Measurements from ENCODE around the gene TLCD3A. TPM values are rescaled to one million over a fixed set of nuclear protein-coding genes. Genes with fewer than 3 reads are reported as not detected.
"Not testable (repeated sequence)": the region's sequence is repeated elsewhere in the genome, so short reads cannot be mapped to it uniquely, and the experiment has no call there.

The TLCD3A gene
- 1 to 10 TPM; 4.8 to 8.3 TPM for total RNA-seq
- long read RNA-seq, transcript FAM57A-203 (4 exons, 2,386 nt) = minor isoform, 5 of 14 reads
- long read RNA-seq, transcript FAM57A-202 (5 exons, 2,412 nt) = major isoform, 6 of 14 reads
- long read RNA-seq, partial matches to known transcripts = 1 of 14 reads
- long read RNA-seq, other reads (novel, unspliced or antisense) = 2 of 14 reads

DNA sequence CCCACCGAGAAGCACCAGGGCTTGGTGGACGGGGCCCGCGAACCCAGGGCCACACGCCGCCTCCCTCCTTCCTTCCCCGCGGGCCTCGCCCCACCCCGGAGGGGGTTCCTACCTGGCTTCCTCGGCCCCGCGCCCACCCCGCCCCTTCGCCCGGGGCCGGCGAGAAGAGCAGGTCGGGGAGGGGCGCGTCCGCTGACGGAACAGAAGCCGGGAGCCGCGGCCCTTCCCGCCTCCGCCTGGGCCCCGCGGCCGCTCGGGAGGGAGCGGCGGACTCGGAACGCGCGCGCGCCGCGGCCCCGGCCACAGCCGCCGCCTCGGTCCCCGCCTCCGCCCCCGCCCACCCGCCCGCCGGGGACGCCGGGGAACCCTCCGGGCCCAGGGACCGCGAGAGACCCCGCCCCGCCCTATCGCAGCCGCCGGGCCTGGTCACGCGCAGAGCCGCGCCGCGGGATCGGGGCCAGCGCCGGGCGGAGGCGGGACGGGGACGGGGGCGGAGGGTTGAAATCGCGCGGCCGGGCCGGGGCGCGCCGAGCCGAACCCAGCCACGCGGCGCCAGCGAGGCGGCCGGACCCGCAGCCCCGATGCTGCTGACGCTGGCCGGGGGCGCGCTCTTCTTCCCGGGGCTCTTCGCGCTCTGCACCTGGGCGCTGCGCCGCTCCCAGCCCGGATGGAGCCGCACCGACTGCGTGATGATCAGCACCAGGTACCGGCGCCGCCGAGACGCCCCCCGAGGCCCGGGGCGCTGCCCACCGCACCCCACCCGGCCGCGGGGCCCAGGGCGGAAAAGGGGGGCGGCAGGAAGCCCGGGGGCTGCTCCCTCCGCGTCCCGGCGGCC, at the start of gene TLCD3A:
TSS of gene TLCD3A (plus strand) at position 530 of the 835 bp plus-strand sequence. CDS start at position 582, 52 bp downstream.
- ATAC-seq (peak; percentile 84 to 93), DNase-seq (peak; percentile 79)
- intact Hi-C loops (cut with DNase I) = no loop called here

DNA sequence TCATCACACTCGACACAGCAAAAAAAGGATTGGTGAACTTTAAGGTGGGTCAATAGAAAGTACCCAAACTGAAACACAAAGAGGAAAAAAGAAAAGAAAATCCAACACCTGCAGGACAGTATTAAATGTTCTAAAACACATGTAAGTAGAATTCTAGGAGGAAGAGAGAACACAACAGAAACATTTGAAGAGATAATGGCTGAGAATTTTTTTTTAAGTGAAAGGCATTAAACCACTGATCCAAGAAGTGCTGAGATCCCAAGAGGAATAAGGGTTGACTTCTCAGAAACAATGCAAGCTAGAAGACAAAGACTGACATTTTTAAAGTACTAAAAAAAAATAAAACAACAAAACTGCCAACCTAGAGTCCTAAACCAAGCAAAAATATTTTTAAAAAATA, 49.4 kb upstream of the TLCD3A start:
- DNase-seq = no peak
- intact Hi-C loops (cut with DNase I) = no loop called here
- ATAC-seq = no peak

DNA sequence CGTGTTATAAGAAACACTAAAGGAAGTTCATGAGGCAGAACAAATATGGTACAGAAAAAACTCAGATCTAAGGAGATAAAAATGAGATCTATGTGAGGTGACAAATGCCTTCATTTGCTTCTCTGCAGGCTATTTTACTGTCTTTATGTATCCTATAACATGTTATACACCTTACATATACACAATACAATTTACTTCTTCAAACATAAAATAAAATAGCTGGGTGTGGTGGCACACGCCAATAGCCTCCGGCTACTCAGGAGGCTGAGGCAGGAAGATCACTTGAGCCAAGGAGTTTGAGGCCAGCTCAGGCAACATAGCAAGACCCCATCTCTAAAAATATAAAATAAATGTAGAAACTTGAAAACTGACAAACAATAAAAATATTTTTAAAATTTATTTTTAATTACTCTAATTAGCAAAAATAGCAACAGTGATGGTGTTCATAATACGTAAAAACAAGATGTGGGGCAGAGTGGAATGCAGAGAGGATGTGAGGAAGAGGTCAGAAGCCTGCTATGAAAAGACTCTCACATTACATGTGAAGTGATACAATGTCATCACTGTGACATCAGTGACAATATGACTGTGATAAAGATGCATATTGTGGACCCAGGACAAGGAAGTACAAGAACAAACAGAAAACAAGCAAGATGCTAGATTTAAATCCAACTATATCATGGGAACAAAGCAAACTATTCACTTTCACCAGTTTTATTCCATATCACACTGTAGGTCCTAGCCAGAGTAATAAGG, 48.7 kb upstream of the TLCD3A start:
- no peak for ATAC-seq
- intact Hi-C loops (cut with DNase I) = no loop called here
- no peak for DNase-seq

DNA sequence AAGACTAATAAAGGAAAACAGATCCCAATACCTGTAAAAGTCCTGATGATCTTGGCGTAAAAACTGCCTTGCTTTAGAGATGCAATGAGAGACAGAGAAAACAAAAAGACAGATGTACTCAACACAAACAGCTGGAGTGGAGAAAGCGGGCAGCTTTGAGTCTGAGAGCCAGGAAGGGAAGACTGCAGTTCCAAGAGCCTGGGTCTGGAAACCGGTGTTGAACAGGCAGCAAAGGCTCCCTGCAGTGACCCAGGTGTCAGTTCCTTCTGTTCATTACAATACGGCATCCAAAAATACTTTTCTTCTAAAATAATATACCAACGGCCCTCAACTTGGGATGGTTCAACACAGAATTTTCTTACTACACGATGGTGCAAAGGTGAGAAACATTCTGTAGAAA, 47.4 kb upstream of the TLCD3A start:
- DNase-seq (no peak), ATAC-seq (no peak)
- intact Hi-C loops (cut with DNase I) = no loop called here

DNA sequence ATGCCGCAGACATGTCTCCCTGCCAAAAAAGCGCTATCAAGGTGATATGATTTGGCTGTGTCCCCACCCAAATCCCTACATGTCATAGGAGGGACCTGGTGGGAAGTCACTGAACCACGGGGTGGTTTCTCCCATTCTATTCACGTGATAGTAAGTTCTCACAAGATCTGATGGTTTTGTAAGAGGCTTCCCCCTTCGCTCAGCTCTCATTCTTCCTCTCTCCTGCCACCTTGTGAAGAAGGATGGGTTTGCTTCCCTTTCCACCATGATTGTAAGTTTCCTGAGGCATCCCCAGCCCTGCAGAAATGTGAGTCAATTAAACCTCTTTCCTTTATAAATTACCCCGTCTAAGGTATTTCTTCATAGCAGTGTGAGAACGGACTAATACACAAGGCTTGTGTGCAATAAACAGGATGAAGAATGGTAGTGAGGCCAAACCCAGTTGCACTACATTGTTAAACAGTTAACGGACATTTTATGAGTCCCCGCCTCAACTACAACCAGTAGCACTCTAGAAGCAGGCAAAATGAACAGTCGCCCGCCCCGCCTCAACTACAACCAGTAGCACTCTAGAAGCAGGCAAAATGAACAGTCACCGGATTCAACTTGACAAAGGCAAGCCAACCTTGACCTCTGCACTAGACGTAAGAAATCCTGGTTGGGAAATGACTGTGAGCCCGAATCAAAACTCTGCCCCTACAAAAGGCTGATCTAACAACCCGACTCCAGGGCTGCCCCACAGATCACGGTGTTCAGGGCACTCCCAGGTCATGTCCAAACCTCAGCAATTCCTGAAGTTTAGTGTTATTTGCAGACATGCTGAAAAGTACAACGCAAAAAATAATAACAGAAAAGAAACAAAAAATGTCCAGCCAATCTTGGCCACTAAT, 44.1 kb upstream of the TLCD3A start:
- no peak for DNase-seq
- ATAC-seq = peak in 1 of 2 donors; percentile 53
- intact Hi-C loops (cut with DNase I) = no loop called here

DNA sequence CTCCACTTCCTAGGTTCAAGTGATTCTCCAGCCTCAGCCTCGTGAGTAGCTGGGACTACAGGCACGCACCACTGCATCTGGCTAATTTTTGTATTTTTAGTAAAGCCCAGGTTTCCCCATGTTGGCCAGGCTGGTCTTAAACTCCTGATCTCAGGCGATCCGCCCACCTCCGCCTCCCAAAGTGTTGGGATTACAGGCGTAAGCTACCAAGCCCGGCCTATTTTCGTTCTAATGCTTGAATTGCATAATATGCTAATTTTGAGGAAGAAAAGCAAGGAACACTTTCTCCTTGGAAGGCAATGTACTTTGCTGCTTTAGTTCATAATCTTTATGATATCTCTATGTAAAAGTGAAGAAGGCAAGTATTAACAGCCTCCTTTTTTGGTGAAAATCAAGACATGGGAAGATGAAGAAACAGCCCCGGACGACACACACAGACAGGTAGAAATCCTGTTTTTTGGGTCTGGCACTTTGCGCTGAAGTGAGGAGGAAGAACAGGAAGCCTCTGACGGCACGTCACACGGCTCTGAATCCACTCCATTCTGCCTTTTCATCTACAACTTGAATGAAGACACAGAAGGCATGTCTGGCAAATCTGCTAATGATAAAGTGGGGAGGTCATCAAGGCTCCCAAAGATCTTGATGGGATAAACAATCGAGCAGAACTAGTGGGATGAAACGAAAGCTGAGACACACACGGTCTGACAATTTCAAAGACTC, 42.7 kb upstream of the TLCD3A start:
- no peak for ATAC-seq
- intact Hi-C loops (cut with DNase I) = no loop called here
- DNase-seq = no peak

DNA sequence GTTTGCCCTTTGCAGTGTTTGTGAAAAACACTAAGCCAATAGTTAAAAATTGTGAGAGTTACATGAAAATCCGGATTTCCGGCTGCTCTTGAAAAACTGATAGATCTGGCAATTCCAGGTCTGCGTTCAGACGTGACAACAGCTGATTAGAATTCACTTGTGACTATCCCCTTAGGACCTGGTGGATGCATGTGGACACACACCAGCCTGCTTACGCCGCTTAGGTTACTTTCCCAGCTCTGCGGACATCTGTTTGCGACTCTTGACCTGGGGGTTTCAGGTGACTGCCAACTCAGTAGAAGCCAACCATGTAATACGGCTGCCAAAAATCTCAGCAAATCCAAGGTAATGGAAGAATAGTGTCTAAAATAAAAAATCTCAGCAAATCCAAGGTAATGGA, 42.0 kb upstream of the TLCD3A start:
- intact Hi-C loops (cut with DNase I) = no loop called here
- DNase-seq (no peak), ATAC-seq (no peak)

DNA sequence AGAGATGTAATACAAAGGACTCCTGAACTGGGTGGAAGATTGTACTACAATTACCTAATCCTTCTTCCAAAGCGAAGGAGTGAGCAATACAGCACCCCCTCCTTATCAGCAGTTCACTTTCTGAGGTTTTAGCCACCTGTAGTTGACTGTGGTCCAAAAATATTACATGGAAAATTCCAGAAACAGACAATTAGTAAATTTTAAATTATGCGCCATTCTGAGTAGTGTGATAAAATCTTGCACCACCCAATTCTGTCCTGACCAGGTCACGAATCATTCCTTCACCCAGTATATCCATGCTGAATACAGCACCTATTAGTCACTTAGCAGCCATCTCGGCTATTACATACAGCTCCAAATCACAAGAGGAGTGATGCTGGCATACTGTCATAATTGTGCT, 41.0 kb upstream of the TLCD3A start:
- ATAC-seq (peak in 1 of 2 donors; percentile 83), DNase-seq (no peak)
- intact Hi-C loops (cut with DNase I) = no loop called here

DNA sequence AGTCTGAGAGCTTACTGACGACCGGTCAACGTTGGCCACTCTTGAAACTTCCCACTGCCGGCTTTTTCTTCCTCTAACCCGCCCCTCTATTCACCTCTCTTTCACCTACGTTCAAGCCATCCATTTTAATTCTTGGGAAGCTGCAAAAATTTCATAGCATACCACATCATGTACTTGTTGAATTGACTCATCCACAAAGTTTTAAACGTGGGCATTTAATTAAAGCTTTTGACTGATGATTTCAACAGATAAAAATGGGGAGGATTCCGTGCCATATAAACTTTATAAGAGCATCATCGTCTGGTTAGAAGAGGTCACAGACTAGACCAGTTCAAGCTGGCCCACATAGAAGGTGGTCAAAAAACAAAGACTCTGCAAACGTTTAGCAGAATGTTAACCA, 40.3 kb upstream of the TLCD3A start:
- ATAC-seq (no peak), DNase-seq (no peak)
- intact Hi-C loops (cut with DNase I) = no loop called here

DNA sequence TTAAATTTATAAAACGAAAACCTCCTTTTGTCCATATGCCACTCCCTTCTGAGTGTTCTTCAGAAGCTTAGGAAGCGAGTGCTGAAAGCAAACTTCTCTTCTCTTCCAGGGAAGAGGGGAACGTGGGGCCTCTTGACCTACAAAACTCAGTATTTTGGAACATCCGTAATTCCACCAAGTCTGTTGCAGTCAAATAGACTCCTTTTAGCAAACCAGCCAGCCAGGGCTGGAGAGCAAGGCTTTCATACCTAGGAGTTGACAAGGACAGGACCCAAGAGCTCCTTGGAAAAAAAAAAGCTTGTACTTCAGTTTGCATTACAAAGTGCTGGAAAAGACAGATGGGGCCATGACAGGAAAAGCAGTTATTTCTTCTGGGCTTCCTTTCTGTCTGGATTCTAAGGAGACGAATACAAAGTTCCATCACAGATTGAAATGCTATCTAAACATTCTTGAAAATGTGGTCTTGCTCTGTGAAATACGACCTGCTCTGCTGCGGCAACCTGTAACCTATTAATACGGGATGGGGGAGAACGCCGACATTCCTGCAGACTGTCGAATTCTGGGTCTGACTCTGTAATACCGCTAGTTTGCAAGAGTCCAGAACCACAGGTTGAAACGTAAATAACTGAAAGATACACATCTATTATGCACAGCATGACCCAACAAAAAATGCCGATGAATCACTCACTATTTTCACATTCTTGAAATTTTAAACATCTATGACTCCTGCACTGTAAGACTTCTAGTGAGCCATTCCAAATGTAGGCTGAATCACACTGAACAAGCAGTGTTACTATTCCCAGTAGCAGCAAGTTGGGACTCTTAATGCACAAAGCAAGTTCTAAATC, 38.4 kb upstream of the TLCD3A start:
- DNase-seq (no peak), ATAC-seq (no peak)
- intact Hi-C loops (cut with DNase I) = no loop called here

DNA sequence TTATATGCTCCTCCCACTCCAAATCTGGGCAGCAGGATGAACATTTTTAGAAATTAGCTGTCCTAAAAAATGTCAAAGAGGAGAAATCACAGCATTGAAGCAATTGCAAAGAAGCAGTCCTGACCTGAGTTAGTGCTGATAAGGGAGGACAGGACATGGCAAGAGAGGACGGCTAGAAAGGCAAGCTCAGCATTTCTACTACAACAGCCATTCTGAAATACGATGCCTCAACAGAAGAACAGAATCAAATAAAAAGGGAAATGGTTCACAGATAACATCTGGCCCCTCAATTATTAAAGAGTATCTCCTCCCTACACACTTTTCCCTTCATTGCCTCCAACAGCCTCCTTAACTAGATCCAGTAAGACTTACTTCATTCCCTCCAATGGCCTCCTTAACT, 36.0 kb upstream of the TLCD3A start:
- no peak for DNase-seq
- intact Hi-C loops (cut with DNase I) = loop anchor here in 1 of 2 donors (5.0 kb wide), 1 partner anchor 284 kb away; a partner anchor contains a TSS
- no peak for ATAC-seq

DNA sequence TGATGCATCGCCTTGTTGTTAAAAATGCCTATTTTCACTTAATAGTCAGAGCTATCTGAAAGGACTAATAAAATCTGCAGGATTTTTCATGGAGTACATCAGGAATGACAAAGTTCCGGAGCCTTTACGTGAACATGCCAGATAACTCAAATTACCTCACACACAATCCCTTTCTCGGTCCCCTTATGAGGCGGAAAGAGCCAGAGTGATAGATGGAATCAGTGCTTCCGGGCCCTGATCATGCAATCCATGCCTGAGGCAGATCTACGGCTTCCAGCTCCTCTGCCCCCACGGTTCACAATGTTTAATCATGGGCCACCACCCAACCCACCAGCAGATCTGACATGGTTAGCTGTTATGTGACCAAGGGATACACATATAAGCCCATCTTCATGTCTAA, 34.7 kb upstream of the TLCD3A start:
- ATAC-seq = no peak
- DNase-seq = no peak
- intact Hi-C loops (cut with DNase I) = loop anchor here in 1 of 2 donors (5.0 kb wide), 1 partner anchor 285 kb away; a partner anchor contains a TSS

DNA sequence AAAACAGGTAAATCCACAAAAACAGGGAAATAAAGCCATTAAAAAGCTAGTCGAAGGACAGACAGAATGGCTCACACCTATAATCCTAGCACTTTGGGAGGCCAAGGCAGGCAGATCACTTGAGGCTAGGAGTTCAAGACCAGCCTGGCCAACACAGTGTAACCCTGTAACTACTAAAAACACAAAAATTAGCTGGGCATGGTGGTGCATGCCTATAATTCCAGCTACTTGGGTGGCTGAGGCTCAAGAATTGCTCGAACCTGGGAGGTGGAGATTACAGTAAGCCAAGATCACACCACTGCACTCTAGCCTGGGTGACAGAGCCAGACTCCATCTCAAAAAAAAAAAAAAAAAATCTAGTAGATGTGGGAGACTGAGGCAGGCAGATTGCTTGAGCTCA, 34.3 kb upstream of the TLCD3A start:
- intact Hi-C loops (cut with DNase I) = loop anchor here in 1 of 2 donors (5.0 kb wide), 1 partner anchor 286 kb away; a partner anchor contains a TSS
- DNase-seq, ATAC-seq: not testable (repeated sequence)

DNA sequence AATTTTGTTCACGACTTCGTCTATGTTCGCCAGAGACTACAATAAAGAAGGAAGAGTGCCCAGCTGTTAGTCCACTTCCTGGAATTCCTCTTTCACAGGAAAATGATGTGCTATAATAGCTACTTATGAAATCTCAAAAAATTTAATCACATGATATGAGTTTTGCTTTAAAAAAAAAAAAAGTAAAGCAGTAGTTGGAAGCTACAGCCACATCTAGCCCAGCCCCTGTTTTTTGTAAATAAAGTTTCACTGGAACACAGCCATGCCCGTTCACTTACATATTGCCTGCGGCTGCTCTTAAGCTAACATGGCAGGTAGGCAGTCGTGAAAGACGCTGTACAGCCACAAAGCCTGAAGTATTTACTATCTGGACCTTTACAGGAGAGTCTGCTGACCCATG, 33.1 kb upstream of the TLCD3A start:
- DNase-seq (no peak), ATAC-seq (no peak)
- intact Hi-C loops (cut with DNase I) = loop anchor here in 1 of 2 donors (5.0 kb wide), 1 partner anchor 287 kb away; a partner anchor contains a TSS

DNA sequence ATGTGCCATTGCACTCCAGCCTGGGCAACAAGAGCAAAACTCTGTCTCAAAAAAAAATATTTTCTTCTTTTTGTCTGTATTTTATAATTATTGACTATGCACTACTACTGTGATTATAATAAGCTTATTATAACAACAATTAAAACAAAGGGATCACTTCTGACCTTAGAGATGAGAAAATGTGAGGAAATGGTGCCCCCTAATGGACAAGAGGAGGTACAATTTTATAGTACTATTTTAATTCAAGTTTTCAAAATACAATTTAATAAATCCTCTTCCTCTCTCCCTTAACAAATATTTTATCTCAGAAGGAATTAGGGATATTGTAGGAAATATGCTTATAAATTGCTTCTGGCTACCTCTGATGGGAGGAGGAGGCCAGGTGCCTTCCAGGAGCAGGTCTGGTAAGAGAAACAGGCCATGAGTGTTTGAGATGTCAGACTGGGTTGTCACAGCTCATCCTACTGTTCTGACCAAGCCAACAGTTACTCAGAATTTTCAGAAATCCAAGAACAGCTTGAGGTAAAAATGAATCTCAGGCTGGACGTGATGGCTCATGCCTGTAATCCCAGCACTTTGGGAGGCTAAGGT, 31.8 kb upstream of the TLCD3A start:
- ATAC-seq (peak; percentile 50 to 53), DNase-seq (no peak)
- intact Hi-C loops (cut with DNase I) = loop anchor here in 1 of 2 donors (2.0 kb wide), 1 partner anchor 288 kb away; no protein-coding TSS in a partner anchor

DNA sequence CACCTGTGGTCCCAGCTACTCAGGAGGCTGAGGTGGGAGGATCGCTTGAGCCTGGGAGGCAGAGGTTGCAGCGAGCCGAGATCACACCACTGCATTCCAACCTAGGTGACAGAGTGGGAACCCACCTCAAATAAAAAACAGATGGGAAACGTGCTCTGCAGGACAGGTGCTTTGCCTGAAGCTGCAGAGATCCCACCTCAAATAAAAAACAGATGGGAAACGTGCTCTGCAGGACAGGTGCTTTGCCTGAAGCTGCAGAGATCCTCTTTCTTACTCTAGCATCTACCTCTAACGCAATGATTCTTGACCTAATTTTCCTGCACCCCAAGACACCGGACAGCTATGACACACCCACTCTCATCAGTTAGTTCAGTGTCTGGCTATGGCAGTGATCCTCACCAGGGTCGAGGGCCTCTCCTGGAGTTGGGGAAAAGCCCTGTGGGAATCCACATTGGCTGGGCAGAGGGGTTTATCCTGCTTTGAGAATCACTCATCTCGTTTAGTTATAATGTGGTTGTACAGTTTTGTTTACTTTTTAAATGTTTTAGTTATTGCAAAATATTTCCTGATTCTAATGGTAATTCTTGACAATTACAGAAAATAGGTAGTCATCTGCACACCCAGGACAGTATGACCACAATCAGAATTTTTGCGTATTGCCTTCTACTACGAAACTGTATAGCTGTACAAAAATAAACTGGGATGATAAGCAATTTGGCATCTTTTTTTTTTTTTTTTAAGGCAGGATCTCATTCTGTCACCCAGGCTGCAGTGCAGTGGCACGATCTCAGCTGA, 29.1 kb upstream of the TLCD3A start:
- ATAC-seq = no peak
- intact Hi-C loops (cut with DNase I) = no loop called here
- no peak for DNase-seq
